Lower lobe of right lung (tissue), 2 donors: ENCODE data around the gene AHNAK2. TPM values are rescaled to one million over a fixed set of nuclear protein-coding genes. Genes with fewer than 3 reads are reported as not detected.

ENCODE experiments used
- ATAC-seq, 2 donors: fragments of 200-7000 bp; cut with Tn5 transposase; one replicate each; pipeline ENCODE4 v1.9.1; 2020 to 2022; ENCODE audit warnings: mild to moderate bottlenecking in 2 of 2, moderate library complexity in 2 of 2
- DNase-seq: peaks from one replicate; pipeline ENCODE4 v3.0.0-alpha.2; 2020
- H3K27ac ChIP-seq: fragments of 200-600 bp; one replicate; pipeline ENCODE4 v1.8.0; 2022
- H3K27me3 ChIP-seq: fragments of 200-600 bp; one replicate; pipeline ENCODE4 v1.8.0; 2022; ENCODE audit warnings: low read depth
- H3K36me3 ChIP-seq: fragments of 200-600 bp; one replicate; pipeline ENCODE4 v1.8.0; 2022; ENCODE audit warnings: mild to moderate bottlenecking
- H3K4me1 ChIP-seq: fragments of 200-600 bp; one replicate; pipeline ENCODE4 v1.8.0; 2022
- H3K4me3 ChIP-seq: fragments of 200-600 bp; one replicate; pipeline ENCODE4 v1.8.0; 2022; ENCODE audit warnings: mild to moderate bottlenecking
- H3K9me3 ChIP-seq: fragments of 200-600 bp; one replicate; pipeline ENCODE4 v1.8.0; 2022
- intact Hi-C: fragments of 100-400 bp; cut with DNase I; formaldehyde crosslinking; loops from one replicate; pipeline ENCODE4 v1.11.0; 2022
- total RNA-seq: library from RNA; stranded (reverse); fragmentation: NEBNext Ultra II Directional; extraction: Animal tissue kit (Norgen Biotek cat#: 25700); gene quantifications from one replicate; pipeline ENCODE4 v1.2.1, GENCODE V29; 2021
- TF ChIP-seq, protein P1 (sequence below): fragments of 200-600 bp; IDR thresholded peaks from one replicate; pipeline ENCODE4 v1.8.0; 2022; ENCODE audit warnings: antibody characterized with exemption, mild to moderate bottlenecking
- donor health status: DM: no; HTN: yes; CAD: no; lungs with severe emphysema.

Gene AHNAK2
- total RNA-seq, 1 donor from 2014 or later: 10.8 TPM

- Histone ChIP-seq H3K27ac (no peak overlapping the region), H3K4me3 (no peak overlapping the region), H3K4me1 (peaks cover 28% of the 10 kb centered on the region), H3K36me3 (no peaks in the 10 kb centered on the region), H3K27me3 (no peaks in the 10 kb centered on the region), H3K9me3 (no peaks in the 10 kb centered on the region)
- TF ChIP-seq, protein P1, sequence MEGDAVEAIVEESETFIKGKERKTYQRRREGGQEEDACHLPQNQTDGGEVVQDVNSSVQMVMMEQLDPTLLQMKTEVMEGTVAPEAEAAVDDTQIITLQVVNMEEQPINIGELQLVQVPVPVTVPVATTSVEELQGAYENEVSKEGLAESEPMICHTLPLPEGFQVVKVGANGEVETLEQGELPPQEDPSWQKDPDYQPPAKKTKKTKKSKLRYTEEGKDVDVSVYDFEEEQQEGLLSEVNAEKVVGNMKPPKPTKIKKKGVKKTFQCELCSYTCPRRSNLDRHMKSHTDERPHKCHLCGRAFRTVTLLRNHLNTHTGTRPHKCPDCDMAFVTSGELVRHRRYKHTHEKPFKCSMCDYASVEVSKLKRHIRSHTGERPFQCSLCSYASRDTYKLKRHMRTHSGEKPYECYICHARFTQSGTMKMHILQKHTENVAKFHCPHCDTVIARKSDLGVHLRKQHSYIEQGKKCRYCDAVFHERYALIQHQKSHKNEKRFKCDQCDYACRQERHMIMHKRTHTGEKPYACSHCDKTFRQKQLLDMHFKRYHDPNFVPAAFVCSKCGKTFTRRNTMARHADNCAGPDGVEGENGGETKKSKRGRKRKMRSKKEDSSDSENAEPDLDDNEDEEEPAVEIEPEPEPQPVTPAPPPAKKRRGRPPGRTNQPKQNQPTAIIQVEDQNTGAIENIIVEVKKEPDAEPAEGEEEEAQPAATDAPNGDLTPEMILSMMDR: no peak
- intact Hi-C loops: no loop called here
- DNase-seq (peak; percentile 43), ATAC-seq (no peak)
Observed at GRCh38 chr14:104965561-104966231, 12.5 kb downstream of the AHNAK2 start.

DNA sequence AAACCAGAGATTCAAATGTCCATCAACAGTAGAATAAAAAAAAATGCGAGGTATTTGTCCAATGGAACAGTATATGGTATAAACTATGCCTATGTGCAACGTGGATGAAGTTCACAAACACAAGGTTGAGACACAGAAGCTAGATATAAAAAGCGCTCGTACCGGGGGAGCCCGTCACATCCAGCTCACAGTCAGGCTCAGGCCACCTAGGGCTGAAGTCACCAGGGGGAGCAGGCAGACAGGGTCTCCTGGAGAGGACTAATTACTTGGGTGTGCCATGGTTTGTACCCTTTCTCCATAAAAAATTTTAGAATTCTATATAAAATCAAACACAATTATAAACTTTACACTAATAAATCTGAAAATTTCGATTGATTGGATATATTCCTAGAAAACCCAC, 13.6 kb downstream of the AHNAK2 start:
- Histone ChIP-seq H3K4me1 (peaks cover 26% of the 10 kb centered on the region), H3K36me3 (no peaks in the 10 kb centered on the region), H3K27me3 (no peaks in the 10 kb centered on the region), H3K4me3 (no peak overlapping the region), H3K9me3 (no peaks in the 10 kb centered on the region), H3K27ac (no peak overlapping the region)
- TF ChIP-seq, protein P1: no peak
- DNase-seq (peak; percentile 14), ATAC-seq (no peak)
- intact Hi-C loops: no loop called here

- no peaks in the 10 kb centered on the region for H3K36me3 ChIP-seq
- H3K27ac ChIP-seq: no peak overlapping the region
- intact Hi-C loops: no loop called here
- TF ChIP-seq, protein P1: no peak
- peak; percentile 34 for DNase-seq
- no peak overlapping the region for H3K4me3 ChIP-seq
- H3K27me3 ChIP-seq: peaks cover 8% of the 10 kb centered on the region
- H3K4me1 ChIP-seq: no peaks in the 10 kb centered on the region
- ATAC-seq: peak in 1 of 2 donors; percentile 30
- no peaks in the 10 kb centered on the region for H3K9me3 ChIP-seq
Observed at GRCh38 chr14:104957146-104958113, 20.7 kb downstream of the AHNAK2 start.

- H3K27ac ChIP-seq: no peak overlapping the region
- ATAC-seq (no peak), DNase-seq (peak; percentile 14)
- H3K27me3 ChIP-seq: peaks cover 8% of the 10 kb centered on the region
- intact Hi-C loops: no loop called here
- H3K9me3 ChIP-seq: no peaks in the 10 kb centered on the region
- no peak overlapping the region for H3K4me3 ChIP-seq
- TF ChIP-seq, protein P1: no peak
- H3K4me1 ChIP-seq: no peaks in the 10 kb centered on the region
- H3K36me3 ChIP-seq: no peaks in the 10 kb centered on the region
Observed at GRCh38 chr14:104956290-104956890, 21.8 kb downstream of the AHNAK2 start.

- DNase-seq (no peak), ATAC-seq (peak in 1 of 2 donors; percentile 14)
- Histone ChIP-seq H3K36me3 (no peaks in the 10 kb centered on the region), H3K4me3 (no peak overlapping the region), H3K4me1 (no peaks in the 10 kb centered on the region), H3K27me3 (peaks cover 8% of the 10 kb centered on the region), H3K27ac (no peak overlapping the region), H3K9me3 (no peaks in the 10 kb centered on the region)
- TF ChIP-seq, protein P1: no peak
- intact Hi-C loops: no loop called here
Observed at GRCh38 chr14:104955396-104955770, 22.8 kb downstream of the AHNAK2 start.
